Tibial nerve (tissue), 4 donors: Measurements from ENCODE around the gene C1D. TPM values are rescaled to one million over a fixed set of nuclear protein-coding genes. Genes with fewer than 3 reads are reported as not detected.
A peak's percentile ranks its signal among the peaks of the same experiment; 100 is the strongest.

Experiments
- DNase-seq, 2 donors: peaks; one replicate each; pipeline ENCODE4 v3.0.0-alpha.2; 2019; ENCODE audit warnings: low spot score in 2 of 2
- H3K27ac ChIP-seq, 4 donors: fragments of 200-600 bp; sonication (generic) in 3 of 4; one replicate each; pipeline ENCODE4 v1.5.1; 2017 to 2019; ENCODE audit warnings: mild to moderate bottlenecking in 1 of 4
- H3K27me3 ChIP-seq, 2 donors: fragments of 200-600 bp; sonication (generic) in 1 of 2; one replicate each; pipeline versions ENCODE4 v1.5.1 to v1.6.0; 2017 to 2019
- H3K36me3 ChIP-seq, 3 donors: fragments of 200-600 bp; sonication (generic); one replicate each; pipeline ENCODE4 v1.5.1; 2018 to 2019
- H3K4me1 ChIP-seq, 4 donors: fragments of 200-600 bp; sonication (generic) in 3 of 4; one replicate each; pipeline ENCODE4 v1.5.1; 2017 to 2019
- H3K4me3 ChIP-seq, 4 donors: fragments of 200-600 bp; sonication (generic) in 3 of 4; one replicate each; pipeline ENCODE4 v1.5.1; 2017 to 2019; ENCODE audit warnings: mild to moderate bottlenecking in 1 of 4, moderate library complexity in 1 of 4
- H3K9me3 ChIP-seq, 4 donors: fragments of 200-600 bp; sonication (generic) in 3 of 4; one replicate each; pipeline ENCODE4 v1.5.1; 2017 to 2019
- EP300 ChIP-seq, 2 donors: sonication (generic); formaldehyde crosslinking; IDR thresholded peaks; one replicate each; pipeline ENCODE4 v1.6.1; 2017; ENCODE audit warnings: antibody characterized with exemption in 2 of 2, mild to moderate bottlenecking in 1 of 2
- POLR2A ChIP-seq, 2 donors: fragments of 450-650 bp; IDR thresholded peaks; one replicate each; pipeline ENCODE4 v1.6.1; 2017; ENCODE audit warnings: antibody characterized with exemption in 2 of 2, mild to moderate bottlenecking in 2 of 2, moderate library complexity in 2 of 2
- WGBS, 2 donors: methylation state at CpG; one replicate each; pipeline ENCODE4 v1.1.5; 2018; 5-methylcytosine and 5-hydroxymethylcytosine counted together
- total RNA-seq, 4 donors: library from RNA; depleted of rRNA; stranded (reverse); fragments of >200 nt; gene quantifications; one replicate each; pipeline ENCODE4 v1.1.0, GENCODE V29; 2016
- TF ChIP-seq, protein P1 (sequence below), 5 experiments: fragments of 200-600 bp in 3 of 5; fragments of 450-650 bp in 2 of 5; sonication (generic) in 3 of 5; IDR thresholded peaks; one replicate each; pipeline ENCODE4 v1.5.1; 2016 to 2019; ENCODE audit warnings: antibody characterized with exemption in 5 of 5, mild to moderate bottlenecking in 3 of 5, moderate library complexity in 2 of 5

The C1D gene, protein sequence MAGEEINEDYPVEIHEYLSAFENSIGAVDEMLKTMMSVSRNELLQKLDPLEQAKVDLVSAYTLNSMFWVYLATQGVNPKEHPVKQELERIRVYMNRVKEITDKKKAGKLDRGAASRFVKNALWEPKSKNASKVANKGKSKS
- total RNA-seq, result 10 to 100 TPM; 13.5 to 25.3 (median 22.6) TPM

DNA sequence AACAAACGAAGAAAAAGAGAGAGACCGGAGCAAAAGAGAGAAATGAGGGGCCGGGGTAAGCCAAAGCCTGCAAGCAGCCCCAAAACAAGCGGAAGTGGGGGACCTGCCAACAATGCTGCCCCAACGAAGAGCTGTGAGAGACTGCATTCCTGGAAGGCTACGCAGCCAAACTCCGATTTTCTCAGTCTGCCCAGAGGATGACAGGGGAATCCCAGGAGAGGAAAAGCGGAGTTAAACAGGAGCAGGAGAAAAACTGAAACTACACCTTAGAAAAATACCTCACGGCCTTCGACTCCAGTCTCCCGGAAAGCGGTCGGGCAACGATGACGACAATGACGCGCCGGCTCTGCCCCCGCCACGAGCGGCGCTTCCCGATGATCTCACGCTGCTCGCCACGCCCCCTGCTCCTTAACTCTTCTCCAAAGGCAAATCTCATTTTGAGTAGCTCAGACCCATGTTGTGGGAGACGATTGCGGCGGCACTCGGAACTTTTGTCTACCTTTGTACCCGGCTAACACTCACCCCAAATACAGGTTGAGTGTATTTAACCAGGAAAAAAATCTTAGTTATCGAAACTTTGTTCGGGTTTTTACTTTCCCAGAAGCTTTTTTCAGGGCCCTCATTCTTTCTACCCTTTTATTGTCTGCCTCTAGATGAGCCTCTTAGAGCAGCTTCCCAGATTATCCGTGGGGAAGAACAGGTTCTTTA, at the start of gene C1D:
Gene C1D (minus strand): TSS at position 325 of the 708 bp plus-strand sequence. CDS start 15,694 bp downstream, outside the sequence.
- 0 to 1% methylated on average over 34 of the region's 34 CpGs for WGBS, 2 donors
- TF ChIP-seq, protein P1, sequence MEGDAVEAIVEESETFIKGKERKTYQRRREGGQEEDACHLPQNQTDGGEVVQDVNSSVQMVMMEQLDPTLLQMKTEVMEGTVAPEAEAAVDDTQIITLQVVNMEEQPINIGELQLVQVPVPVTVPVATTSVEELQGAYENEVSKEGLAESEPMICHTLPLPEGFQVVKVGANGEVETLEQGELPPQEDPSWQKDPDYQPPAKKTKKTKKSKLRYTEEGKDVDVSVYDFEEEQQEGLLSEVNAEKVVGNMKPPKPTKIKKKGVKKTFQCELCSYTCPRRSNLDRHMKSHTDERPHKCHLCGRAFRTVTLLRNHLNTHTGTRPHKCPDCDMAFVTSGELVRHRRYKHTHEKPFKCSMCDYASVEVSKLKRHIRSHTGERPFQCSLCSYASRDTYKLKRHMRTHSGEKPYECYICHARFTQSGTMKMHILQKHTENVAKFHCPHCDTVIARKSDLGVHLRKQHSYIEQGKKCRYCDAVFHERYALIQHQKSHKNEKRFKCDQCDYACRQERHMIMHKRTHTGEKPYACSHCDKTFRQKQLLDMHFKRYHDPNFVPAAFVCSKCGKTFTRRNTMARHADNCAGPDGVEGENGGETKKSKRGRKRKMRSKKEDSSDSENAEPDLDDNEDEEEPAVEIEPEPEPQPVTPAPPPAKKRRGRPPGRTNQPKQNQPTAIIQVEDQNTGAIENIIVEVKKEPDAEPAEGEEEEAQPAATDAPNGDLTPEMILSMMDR (IDR thresholded peaks at IDR 0.05), result peak in 1 of 5 experiments; percentile 32
- TF ChIP-seq POLR2A (IDR thresholded peaks at IDR 0.05) (peak; percentile 24 to 48), EP300 (IDR thresholded peaks at IDR 0.05) (peak; percentile 90 to 95)
- no peaks in the 10 kb centered on the region for H3K9me3 ChIP-seq

GRCh38 chr2:68110102-68110501, 47.3 kb upstream of the C1D start:
- H3K27ac ChIP-seq, result no peak overlapping the region
- H3K36me3 ChIP-seq, result peaks cover 0 to 4% (median 0%) of the 10 kb centered on the region in 3 donors
- DNase-seq, result no peak
- 64 to 65% methylated on average over 3 of the region's 3 CpGs for WGBS, 2 donors
- no peaks in the 10 kb centered on the region for H3K27me3 ChIP-seq
- no peak overlapping the region for H3K4me3 ChIP-seq
- TF ChIP-seq POLR2A (IDR thresholded peaks at IDR 0.05) (no peak), EP300 (IDR thresholded peaks at IDR 0.05) (no peak)
- TF ChIP-seq, protein P1 (IDR thresholded peaks at IDR 0.05), result no peak
- H3K9me3 ChIP-seq, result peaks cover 0 to 7% (median 0%) of the 10 kb centered on the region in 4 donors
- no peaks in the 10 kb centered on the region for H3K4me1 ChIP-seq

More for the DNA sequence above, at the start of gene C1D:
- Histone ChIP-seq H3K27me3 (no peaks in the 10 kb centered on the region), H3K36me3 (no peaks in the 10 kb centered on the region), H3K4me1 (peaks cover 0 to 53% (median 26%) of the 10 kb centered on the region in 4 donors), H3K4me3 (peak within 1 kb of the TSS; percentile 68 to 86 (median 82)), H3K27ac (peak within 1 kb of the TSS; percentile 78 to 95 (median 88))
- peak; percentile 92 to 98 for DNase-seq

DNA sequence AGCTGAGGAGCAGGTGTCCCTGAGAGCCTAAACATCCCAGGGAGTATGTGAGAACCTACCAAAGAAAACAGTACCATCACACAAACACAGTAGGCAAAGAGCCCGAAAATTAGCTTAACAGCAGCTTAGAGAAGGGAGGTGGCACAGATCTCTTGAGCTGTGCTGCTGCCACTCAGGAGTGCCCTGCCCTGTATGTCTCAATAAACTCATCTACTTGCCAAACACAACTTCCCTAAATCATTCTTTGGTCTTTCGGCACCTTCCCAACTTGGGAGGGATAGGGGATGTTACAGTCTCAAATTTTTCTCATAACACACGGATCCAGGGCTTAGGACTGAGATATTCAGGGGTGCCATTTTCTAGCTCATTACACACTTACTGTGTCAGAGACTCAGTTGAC, 45.3 kb upstream of the C1D start:
- no peak overlapping the region for H3K4me3 ChIP-seq
- no peak for TF ChIP-seq POLR2A (IDR thresholded peaks at IDR 0.05)
- no peak for DNase-seq
- H3K9me3 ChIP-seq, result peaks cover 0 to 7% (median 0%) of the 10 kb centered on the region in 4 donors
- WGBS, 2 donors, result 87 to 91% methylated on average over 3 of the region's 3 CpGs
- H3K4me1 ChIP-seq, result peaks cover 0 to 5% (median 0%) of the 10 kb centered on the region in 4 donors
- no peak overlapping the region for H3K27ac ChIP-seq
- no peaks in the 10 kb centered on the region for H3K27me3 ChIP-seq
- H3K36me3 ChIP-seq, result peaks cover 0 to 4% (median 0%) of the 10 kb centered on the region in 3 donors

DNA sequence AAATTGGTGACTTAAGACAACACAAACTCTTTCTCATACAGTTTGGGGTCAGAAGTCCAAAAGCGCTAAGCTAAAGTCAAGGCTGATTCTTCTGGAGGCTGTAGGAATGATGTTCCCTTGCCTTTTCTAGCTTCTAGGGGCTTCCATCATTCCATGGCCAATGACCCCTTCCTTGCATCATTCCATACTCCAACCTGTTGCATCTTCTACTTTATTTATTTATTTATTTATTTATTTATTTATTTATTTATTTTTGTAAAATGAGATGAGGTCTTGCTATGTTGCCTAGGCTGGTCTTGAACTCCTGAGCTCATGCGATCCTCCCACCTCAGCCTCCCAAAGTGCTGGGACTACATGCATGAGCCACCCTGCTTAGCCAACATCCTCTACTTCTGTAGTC, 44.7 kb upstream of the C1D start:
- WGBS, 2 donors, result 95 to 100% methylated on average over 2 of the region's 2 CpGs
- Histone ChIP-seq H3K27me3 (no peaks in the 10 kb centered on the region), H3K4me1 (peaks cover 0 to 9% (median 0%) of the 10 kb centered on the region in 4 donors)

DNA sequence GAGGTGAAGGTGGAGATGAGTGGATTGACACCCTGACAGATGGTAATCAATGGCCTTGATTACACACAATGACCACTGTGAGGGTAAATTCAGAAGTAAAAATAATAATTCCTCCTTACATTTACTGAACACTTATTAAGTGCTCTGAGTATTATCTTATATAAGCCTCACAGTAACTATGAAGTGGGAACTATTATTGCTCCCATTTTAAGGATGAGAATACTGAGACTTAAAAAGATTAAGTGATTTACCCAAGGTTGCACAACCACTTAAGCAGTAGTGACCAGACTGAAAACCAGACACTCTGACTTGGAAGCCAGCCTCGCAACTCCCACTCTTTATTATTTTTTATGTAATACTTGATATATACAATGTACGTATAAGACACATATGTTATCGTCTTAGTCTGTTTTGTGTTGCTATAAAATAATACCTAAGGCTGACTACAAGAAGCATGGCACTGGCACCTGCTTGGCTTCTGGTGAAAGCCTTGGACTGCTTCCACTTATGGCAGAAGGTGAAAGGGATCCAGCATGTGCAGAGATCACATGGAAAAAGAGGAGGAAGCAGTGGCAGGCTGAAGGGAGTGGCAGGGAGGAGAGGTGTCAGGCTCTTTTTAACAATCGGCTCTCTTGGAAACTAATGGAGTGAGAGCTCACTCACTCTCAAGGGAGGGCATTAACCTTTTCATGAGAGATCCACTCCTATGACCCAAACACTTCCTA, 41.5 kb upstream of the C1D start:
- H3K4me1 ChIP-seq, result peaks cover 0 to 9% (median 0%) of the 10 kb centered on the region in 4 donors
- no peak for DNase-seq
- peaks cover 0 to 4% (median 0%) of the 10 kb centered on the region in 3 donors for H3K36me3 ChIP-seq
- H3K27me3 ChIP-seq, result no peaks in the 10 kb centered on the region
- no peak overlapping the region for H3K27ac ChIP-seq
- peaks cover 0 to 7% (median 0%) of the 10 kb centered on the region in 4 donors for H3K9me3 ChIP-seq
- TF ChIP-seq POLR2A (IDR thresholded peaks at IDR 0.05), result no peak
- no peak for TF ChIP-seq EP300 (IDR thresholded peaks at IDR 0.05)
- TF ChIP-seq, protein P1 (IDR thresholded peaks at IDR 0.05), result no peak
- H3K4me3 ChIP-seq, result no peak overlapping the region
- 73 to 75% methylated on average over 4 of the region's 4 CpGs for WGBS, 2 donors

More for the DNA sequence above, 44.7 kb upstream of the C1D start:
- Histone ChIP-seq H3K27ac (no peak overlapping the region), H3K9me3 (peaks cover 0 to 7% (median 0%) of the 10 kb centered on the region in 4 donors), H3K36me3 (peaks cover 0 to 4% (median 0%) of the 10 kb centered on the region in 3 donors), H3K4me3 (no peak overlapping the region)
- TF ChIP-seq POLR2A (IDR thresholded peaks at IDR 0.05), result no peak
- TF ChIP-seq EP300 (IDR thresholded peaks at IDR 0.05), result no peak
- TF ChIP-seq, protein P1 (IDR thresholded peaks at IDR 0.05), result no peak
- DNase-seq, result no peak
